Activated CD8-positive, alpha-beta memory T cell treated with anti-CD3 and anti-CD28 coated beads for 4 hours (primary cell): ENCODE results near the gene SPDYE17.
"Not testable (repeated sequence)": the region's sequence is repeated elsewhere in the genome, so short reads cannot be mapped to it uniquely, and the experiment has no call there.

Source experiments
- DNase-seq, 2 donors: peaks; one replicate each; pipeline ENCODE4 v3.0.0-alpha.2; 2020; ENCODE audit warnings: low read depth in 2 of 2

SPDYE17 gene

GRCh38 chr7:76998764-76999450, 33.3 kb downstream of the SPDYE17 start:
- DNase-seq = not testable (repeated sequence)

- no peak for DNase-seq
Observed at GRCh38 chr7:76998285-76998589, 33.9 kb downstream of the SPDYE17 start.

- no peak for DNase-seq
Observed at GRCh38 chr7:76997381-76998284, 34.5 kb downstream of the SPDYE17 start.

- not testable (repeated sequence) for DNase-seq
Observed at GRCh38 chr7:76996932-76997331, 35.2 kb downstream of the SPDYE17 start.

- not testable (repeated sequence) for DNase-seq
Observed at GRCh38 chr7:76994286-76994685, 37.9 kb downstream of the SPDYE17 start.

GRCh38 chr7:76993831-76994230, 38.3 kb downstream of the SPDYE17 start:
- not testable (repeated sequence) for DNase-seq

GRCh38 chr7:76992871-76993270, 39.3 kb downstream of the SPDYE17 start:
- DNase-seq = not testable (repeated sequence)

- DNase-seq = not testable (repeated sequence)
Observed at GRCh38 chr7:76992204-76992603, 40.0 kb downstream of the SPDYE17 start.

- DNase-seq = not testable (repeated sequence)
Observed at GRCh38 chr7:76990202-76990601, 42.0 kb downstream of the SPDYE17 start.

GRCh38 chr7:76985924-76986717, 46.0 kb downstream of the SPDYE17 start:
- DNase-seq = not testable (repeated sequence)

GRCh38 chr7:76984784-76985136, 47.4 kb downstream of the SPDYE17 start:
- not testable (repeated sequence) for DNase-seq

- not testable (repeated sequence) for DNase-seq
Observed at GRCh38 chr7:76983937-76984783, 48.0 kb downstream of the SPDYE17 start.

- DNase-seq = not testable (repeated sequence)
Observed at GRCh38 chr7:76983333-76983732, 48.8 kb downstream of the SPDYE17 start.

GRCh38 chr7:76982501-76982900, 49.7 kb downstream of the SPDYE17 start:
- DNase-seq = not testable (repeated sequence)

GRCh38 chr7:76981187-76981970, 50.8 kb downstream of the SPDYE17 start:
- not testable (repeated sequence) for DNase-seq

- DNase-seq = not testable (repeated sequence)
Observed at GRCh38 chr7:76980576-76980975, 51.6 kb downstream of the SPDYE17 start.

GRCh38 chr7:76977761-76978367, 54.3 kb downstream of the SPDYE17 start:
- not testable (repeated sequence) for DNase-seq

GRCh38 chr7:76974793-76975579, 57.2 kb downstream of the SPDYE17 start:
- DNase-seq = not testable (repeated sequence)

GRCh38 chr7:76974336-76974735, 57.8 kb downstream of the SPDYE17 start:
- DNase-seq = not testable (repeated sequence)
